GM21381 (cell line): ENCODE results near the gene SDSL.

Experiments used
- ATAC-seq: cut with Tn5 transposase; IDR thresholded peaks from one replicate; pipeline ENCODE4 v1.9.1; 2021; ENCODE audit warnings: mild to moderate bottlenecking, moderate library complexity; ENCODE audit not compliant: unreplicated experiment

The SDSL gene

GRCh38 chr12:113467142-113467501 is 44.9 kb downstream of the SDSL start:
- ATAC-seq: no peak

- no peak for ATAC-seq
Observed at GRCh38 chr12:113467502-113468364, 45.6 kb downstream of the SDSL start.

- no peak for ATAC-seq
Observed at GRCh38 chr12:113468365-113469223, 46.4 kb downstream of the SDSL start.

- ATAC-seq: no peak
Observed at GRCh38 chr12:113469224-113469948, 47.2 kb downstream of the SDSL start.

- no peak for ATAC-seq
Observed at GRCh38 chr12:113469949-113470743, 48.0 kb downstream of the SDSL start.

GRCh38 chr12:113470871-113471618 is 48.9 kb downstream of the SDSL start:
- ATAC-seq: no peak

- no peak for ATAC-seq
Observed at GRCh38 chr12:113471619-113472171, 49.5 kb downstream of the SDSL start, which contains the start of gene LHX5. LHX5 (minus strand) TSS chr12:113471871; CDS start chr12:113471498, 373 bp downstream.

GRCh38 chr12:113472191-113473121 is 50.3 kb downstream of the SDSL start:
- ATAC-seq: no peak

GRCh38 chr12:113473400-113473799 is 51.2 kb downstream of the SDSL start:
- no peak for ATAC-seq

GRCh38 chr12:113473942-113474341 is 51.8 kb downstream of the SDSL start:
- no peak for ATAC-seq

GRCh38 chr12:113474635-113475436 is 52.7 kb downstream of the SDSL start:
- ATAC-seq: no peak

- ATAC-seq: no peak
Observed at GRCh38 chr12:113475451-113476175, 53.4 kb downstream of the SDSL start.

GRCh38 chr12:113476176-113476986 is 54.2 kb downstream of the SDSL start:
- ATAC-seq: no peak

- no peak for ATAC-seq
Observed at GRCh38 chr12:113477171-113477841, 55.1 kb downstream of the SDSL start.

GRCh38 chr12:113477842-113478215 is 55.6 kb downstream of the SDSL start:
- ATAC-seq: no peak
